NCI-H82 treated with DMSO at 0.1 percent for 48 hours (cell line): ENCODE data around the gene CCDC71.

Experiments used
- DNase-seq: peaks from one replicate; lab custom pipeline; 2025; ENCODE audit not compliant: unreplicated experiment; lab: John Stamatoyannopoulos, UW

The CCDC71 gene

GRCh38 chr3:49165771-49166751, at the start of gene CCDC71:
Gene CCDC71, minus strand, starts transcription at chr3:49166331. Its CDS starts 2,123 bp downstream, at chr3:49164208.
- DNase-seq = no peak

- DNase-seq = no peak
Observed at GRCh38 chr3:49213998-49214397, 47.9 kb upstream of the CCDC71 start.

- DNase-seq = no peak
Observed at GRCh38 chr3:49213541-49213943, 47.4 kb upstream of the CCDC71 start.

GRCh38 chr3:49199900-49200281, 33.8 kb upstream of the CCDC71 start:
- no peak for DNase-seq

GRCh38 chr3:49199239-49199899, 33.2 kb upstream of the CCDC71 start:
- no peak for DNase-seq

- DNase-seq = no peak
Observed at GRCh38 chr3:49198611-49199230, 32.6 kb upstream of the CCDC71 start.

- DNase-seq = no peak
Observed at GRCh38 chr3:49198161-49198560, 32.0 kb upstream of the CCDC71 start.

GRCh38 chr3:49191741-49192140, 25.6 kb upstream of the CCDC71 start:
- no peak for DNase-seq

- no peak for DNase-seq
Observed at GRCh38 chr3:49183873-49184272, 17.7 kb upstream of the CCDC71 start.

- no peak for DNase-seq
Observed at GRCh38 chr3:49182682-49183081, 16.6 kb upstream of the CCDC71 start.

- DNase-seq = no peak
Observed at GRCh38 chr3:49181351-49181750, 15.2 kb upstream of the CCDC71 start.

- no peak for DNase-seq
Observed at GRCh38 chr3:49180116-49180515, 14.0 kb upstream of the CCDC71 start.

GRCh38 chr3:49177073-49177472, 10.9 kb upstream of the CCDC71 start:
- DNase-seq = peak; percentile 13

GRCh38 chr3:49175530-49175929, 9.4 kb upstream of the CCDC71 start:
- no peak for DNase-seq

- DNase-seq = no peak
Observed at GRCh38 chr3:49174397-49174985, 8.4 kb upstream of the CCDC71 start.

GRCh38 chr3:49173792-49174170, 7.7 kb upstream of the CCDC71 start:
- DNase-seq = peak; percentile 67

- peak; percentile 31 for DNase-seq
Observed at GRCh38 chr3:49173116-49173791, 7.1 kb upstream of the CCDC71 start.

GRCh38 chr3:49172551-49173041, 6.5 kb upstream of the CCDC71 start:
- no peak for DNase-seq

GRCh38 chr3:49171775-49172500, 5.8 kb upstream of the CCDC71 start:
- no peak for DNase-seq
